Fibroblast of villous mesenchyme (primary cell): ENCODE measurements around the gene ANKRD65. TPM values are rescaled to one million over a fixed set of nuclear protein-coding genes. Genes with fewer than 3 reads are reported as not detected.
"Not testable (repeated sequence)": the region's sequence is repeated elsewhere in the genome, so short reads cannot be mapped to it uniquely, and the experiment has no call there.

Experiments
- DNase-seq: peaks from one replicate; pipeline ENCODE4 v3.0.0-alpha.2; 2010; ENCODE audit warnings: low read depth
- H3K4me3 ChIP-seq: 2 replicates; pipeline ENCODE4 v1.5.1; 2011; ENCODE audit warnings: low read depth, mild to moderate bottlenecking, low read length
- total RNA-seq: library from RNA; depleted of rRNA; stranded (reverse); fragments of >200 nt; gene quantifications from 2 replicates; pipeline ENCODE4 v1.2.3, GENCODE V29; 2012
- TF ChIP-seq, protein P1 (sequence below): IDR thresholded peaks from 2 replicates; pipeline ENCODE4 v1.5.1; 2012; ENCODE audit warnings: low read depth, mild to moderate bottlenecking, low read length; ENCODE audit not compliant: insufficient read depth

ANKRD65 gene
- total RNA-seq, 1 donor, result 0.43 TPM

DNA sequence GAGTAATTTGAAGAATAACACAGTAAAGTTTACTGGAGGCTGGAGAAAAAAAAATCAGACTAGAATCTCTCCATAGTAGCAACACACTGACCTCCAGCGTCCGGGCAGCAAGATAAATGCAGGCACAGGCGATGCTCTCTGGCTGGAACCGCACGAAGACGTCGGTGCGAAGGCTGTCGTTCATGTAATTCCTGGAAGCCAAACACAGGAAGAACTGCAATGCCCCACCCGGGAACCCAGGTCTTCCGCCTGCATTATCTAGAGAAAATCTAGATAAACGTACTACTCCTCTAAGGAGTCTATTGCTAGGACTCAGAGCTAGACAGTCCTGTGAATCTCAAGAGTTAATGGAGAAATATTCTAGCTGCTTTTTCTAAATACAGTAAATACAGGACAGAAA is 30.4 kb downstream of the ANKRD65 start:
- no peak for DNase-seq
- TF ChIP-seq, protein P1, sequence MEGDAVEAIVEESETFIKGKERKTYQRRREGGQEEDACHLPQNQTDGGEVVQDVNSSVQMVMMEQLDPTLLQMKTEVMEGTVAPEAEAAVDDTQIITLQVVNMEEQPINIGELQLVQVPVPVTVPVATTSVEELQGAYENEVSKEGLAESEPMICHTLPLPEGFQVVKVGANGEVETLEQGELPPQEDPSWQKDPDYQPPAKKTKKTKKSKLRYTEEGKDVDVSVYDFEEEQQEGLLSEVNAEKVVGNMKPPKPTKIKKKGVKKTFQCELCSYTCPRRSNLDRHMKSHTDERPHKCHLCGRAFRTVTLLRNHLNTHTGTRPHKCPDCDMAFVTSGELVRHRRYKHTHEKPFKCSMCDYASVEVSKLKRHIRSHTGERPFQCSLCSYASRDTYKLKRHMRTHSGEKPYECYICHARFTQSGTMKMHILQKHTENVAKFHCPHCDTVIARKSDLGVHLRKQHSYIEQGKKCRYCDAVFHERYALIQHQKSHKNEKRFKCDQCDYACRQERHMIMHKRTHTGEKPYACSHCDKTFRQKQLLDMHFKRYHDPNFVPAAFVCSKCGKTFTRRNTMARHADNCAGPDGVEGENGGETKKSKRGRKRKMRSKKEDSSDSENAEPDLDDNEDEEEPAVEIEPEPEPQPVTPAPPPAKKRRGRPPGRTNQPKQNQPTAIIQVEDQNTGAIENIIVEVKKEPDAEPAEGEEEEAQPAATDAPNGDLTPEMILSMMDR, result no peak
- H3K4me3 ChIP-seq, result no peak overlapping the region

- TF ChIP-seq, protein P1, result no peak
- H3K4me3 ChIP-seq, result no peak overlapping the region
- DNase-seq, result no peak
Measured at GRCh38 chr1:1388078-1388472, 33.0 kb downstream of the ANKRD65 start.

DNA sequence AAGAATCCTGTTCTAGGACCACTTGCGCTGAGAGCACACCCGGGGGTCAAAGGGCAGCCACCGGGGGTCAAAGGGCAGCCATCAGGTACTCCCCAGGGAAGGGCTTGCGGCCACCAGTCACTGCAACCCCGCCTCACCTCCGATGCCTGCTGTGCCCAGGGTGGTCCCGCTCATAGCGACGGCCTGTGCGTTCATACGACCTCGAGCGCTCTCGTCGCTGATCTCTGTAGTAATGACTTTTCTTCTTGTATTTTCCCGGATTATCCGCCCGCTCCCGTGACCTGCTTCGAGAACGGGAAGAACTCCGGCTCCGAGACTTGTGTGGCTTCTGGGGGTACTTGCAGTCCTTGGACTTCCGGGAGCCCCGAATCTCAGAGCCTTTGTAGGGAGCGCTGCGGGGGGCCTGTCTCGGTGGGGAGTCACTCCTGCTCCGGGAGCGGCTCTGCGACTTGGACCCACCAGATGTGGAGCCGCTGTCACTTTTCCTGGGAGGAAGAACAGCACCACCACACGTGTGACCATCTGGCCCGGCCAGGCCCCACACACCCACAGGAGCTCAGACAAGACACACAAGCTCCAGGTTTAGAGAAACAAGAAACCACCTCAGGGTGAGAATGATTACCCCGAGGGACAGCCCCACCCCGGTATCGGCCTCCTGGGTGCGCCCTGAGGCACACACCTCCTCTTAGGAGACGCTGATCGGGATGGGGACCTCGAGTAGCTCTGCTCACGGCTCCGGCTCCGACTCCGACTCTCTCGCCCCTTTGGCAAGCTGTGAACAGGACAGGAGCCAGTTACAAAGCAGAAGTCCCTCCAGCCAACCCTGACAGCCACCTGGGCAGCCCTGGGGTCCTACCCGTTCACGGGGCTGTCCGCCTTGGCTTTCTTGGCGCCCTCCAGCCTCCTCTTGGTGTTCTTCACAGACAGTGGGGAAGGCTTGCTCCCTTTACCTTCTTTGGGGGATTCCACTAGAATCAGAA is 33.7 kb downstream of the ANKRD65 start:
- DNase-seq, result no peak
- TF ChIP-seq, protein P1, result no peak
- H3K4me3 ChIP-seq, result no peak overlapping the region

DNA sequence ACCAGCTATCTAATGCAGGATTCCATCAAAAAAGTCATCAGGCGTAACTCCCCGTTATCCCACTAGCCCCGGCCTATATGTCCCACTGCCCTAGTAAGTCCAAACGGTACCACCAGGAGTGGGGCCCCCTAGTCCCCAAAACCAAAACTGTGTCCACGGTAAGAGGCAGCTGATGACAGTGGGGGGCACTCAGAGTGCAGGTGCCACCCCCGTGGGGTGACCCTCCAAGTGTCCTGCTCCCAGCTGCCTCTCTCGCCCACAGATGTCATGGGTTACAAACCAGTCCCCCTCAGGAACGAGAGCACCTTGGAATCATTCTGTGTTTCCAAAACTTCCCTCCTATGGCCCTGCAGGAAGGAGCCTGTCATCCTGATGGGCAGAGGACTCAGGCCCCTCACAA is 35.1 kb downstream of the ANKRD65 start:
- TF ChIP-seq, protein P1, result no peak
- no peak overlapping the region for H3K4me3 ChIP-seq
- DNase-seq, result no peak

DNA sequence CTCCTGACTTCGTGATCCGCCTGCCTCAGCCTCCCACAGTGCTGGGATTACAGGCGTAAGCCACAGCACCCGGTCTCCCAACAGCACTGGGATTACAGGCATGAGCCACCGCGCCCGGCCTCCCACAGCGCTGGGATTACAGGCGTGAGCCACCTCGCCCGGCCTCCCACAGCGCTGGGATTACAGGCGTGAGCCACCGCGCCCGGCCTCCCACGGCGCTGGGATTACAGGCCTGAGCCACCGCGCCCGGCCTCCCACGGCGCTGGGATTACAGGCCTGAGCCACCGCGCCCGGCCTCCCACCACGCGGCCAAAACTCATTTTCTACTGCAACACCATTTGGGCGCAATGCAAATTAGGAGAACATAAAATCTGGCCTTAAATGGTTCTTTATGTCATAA is 35.7 kb downstream of the ANKRD65 start:
- not testable (repeated sequence) for DNase-seq, H3K4me3 ChIP-seq

GRCh38 chr1:1381294-1381693 is 39.8 kb downstream of the ANKRD65 start:
- no peak overlapping the region for H3K4me3 ChIP-seq
- DNase-seq, result no peak
- TF ChIP-seq, protein P1, result no peak

- DNase-seq, result no peak
- no peak overlapping the region for H3K4me3 ChIP-seq
- TF ChIP-seq, protein P1, result no peak
Measured at GRCh38 chr1:1380860-1381259, 40.2 kb downstream of the ANKRD65 start.
